A673 (cell line): Measurements from ENCODE around the gene NSD2. TPM values are rescaled to one million over a fixed set of nuclear protein-coding genes. Genes with fewer than 3 reads are reported as not detected.

ENCODE experiments used
- BruUV-seq: library from RNA; stranded (reverse); fragments of 400-500 nt; replicated peaks from 2 replicates; lab custom pipeline; 2021; lab: Mats Ljungman, UMichigan
- CTCF ChIA-PET: fragments of 300-600 bp; sonication (Branson Sonifier 250); formaldehyde crosslinking; loops from one replicate; lab custom pipeline; 2022; ENCODE audit warnings: antibody characterized with exemption; lab: Charles Lee
- POLR2A ChIA-PET: fragments of 300-600 bp; sonication (Branson Sonifier 250); formaldehyde crosslinking; loops from one replicate; lab custom pipeline; 2022; ENCODE audit warnings: antibody characterized with exemption; ENCODE audit not compliant: low non-redundant PET; lab: Charles Lee
- DNase-seq: peaks from one replicate; pipeline ENCODE4 v3.0.0-alpha.2; 2015; ENCODE audit warnings: low spot score
- H3K27ac ChIP-seq: fragments of 200-600 bp; sonication (generic); 2 replicates; pipeline ENCODE4 v1.5.1; 2016; ENCODE audit warnings: mixed run types, low read depth, mild to moderate bottlenecking, mixed read lengths, antibody characterized with exemption, low read length; ENCODE audit not compliant: poor library complexity, severe bottlenecking
- H3K27me3 ChIP-seq: fragments of 200-600 bp; sonication (generic); replicated peaks from 2 replicates; pipeline ENCODE4 v1.6.1; 2017; ENCODE audit warnings: mixed run types, low read depth, mild to moderate bottlenecking, mixed read lengths, antibody characterized with exemption, low read length; ENCODE audit not compliant: insufficient read depth, poor library complexity
- H3K36me3 ChIP-seq: fragments of 200-600 bp; sonication (generic); 2 replicates; pipeline ENCODE4 v1.6.1; 2016; ENCODE audit warnings: mixed run types, mild to moderate bottlenecking, mixed read lengths, antibody characterized with exemption, low read length; ENCODE audit not compliant: insufficient read depth, poor library complexity, severe bottlenecking
- H3K4me1 ChIP-seq: fragments of 200-600 bp; sonication (generic); 2 replicates; pipeline ENCODE4 v1.6.1; 2017; ENCODE audit warnings: mixed run types, mild to moderate bottlenecking, mixed read lengths, antibody characterized with exemption, low read length; ENCODE audit not compliant: insufficient read depth, poor library complexity, severe bottlenecking
- H3K4me3 ChIP-seq: fragments of 200-600 bp; sonication (generic); 2 replicates; pipeline ENCODE4 v1.5.1; 2016; ENCODE audit warnings: low read depth, mixed run types, mild to moderate bottlenecking, mixed read lengths, low read length; ENCODE audit not compliant: poor library complexity, severe bottlenecking
- H3K9me3 ChIP-seq: fragments of 200-600 bp; sonication (generic); 2 replicates; pipeline ENCODE4 v1.6.1; 2016; ENCODE audit warnings: mixed run types, low read depth, mild to moderate bottlenecking, mixed read lengths, antibody characterized with exemption, low read length; ENCODE audit not compliant: poor library complexity, severe bottlenecking
- CTCF ChIP-seq: fragments of 300-800, 200-600 bp; sonication (generic); conservative IDR thresholded peaks from 2 replicates; pipeline ENCODE4 v1.5.1; 2017; ENCODE audit warnings: low read depth, mild to moderate bottlenecking, antibody characterized with exemption, low read length, moderate library complexity, mixed read lengths
- EZH2 ChIP-seq: fragments of 200-600 bp; sonication (generic); IDR thresholded peaks from 2 replicates; pipeline ENCODE4 v1.6.1; 2017; ENCODE audit warnings: borderline replicate concordance, low read depth, mild to moderate bottlenecking, mixed read lengths, antibody characterized with exemption, low read length; ENCODE audit not compliant: poor library complexity, severe bottlenecking
- intact Hi-C: fragments of 100-400 bp; cut with micrococcal nuclease; formaldehyde crosslinking; loops from one replicate; pipeline ENCODE4 v1.10.0; 2022; ENCODE audit not compliant: unreplicated experiment
- total RNA-seq: library from RNA; stranded (reverse); gene quantifications from 2 replicates; pipeline ENCODE4 v1.2.3, GENCODE V29; 2021

Gene NSD2
- total RNA-seq, 1 experiment from 2014 or later: 227 TPM

- Histone ChIP-seq H3K9me3 (no peaks in the 10 kb centered on the region), H3K4me1 (no peaks in the 10 kb centered on the region), H3K36me3 (peaks cover 36% of the 10 kb centered on the region), H3K27ac (no peak overlapping the region), H3K4me3 (no peak overlapping the region), H3K27me3 (no peaks in the 10 kb centered on the region)
- ChIA-PET CTCF (no interaction called here), POLR2A (interaction anchor here (0.7 kb wide), 1 partner anchor 1746 kb away, joined by 3 read pairs; no protein-coding TSS in a partner anchor)
- DNase-seq: no peak
- no TSS peak for BruUV-seq
- TF ChIP-seq CTCF (no peak), EZH2 (no peak)
- intact Hi-C loops: no loop called here
Measured at GRCh38 chr4:1991087-1991486, 119.9 kb downstream of the NSD2 start.

- Histone ChIP-seq H3K27ac (no peak overlapping the region), H3K4me3 (no peak overlapping the region), H3K27me3 (no peaks in the 10 kb centered on the region), H3K36me3 (peaks cover 32% of the 10 kb centered on the region), H3K9me3 (peaks cover under 1% of the 10 kb centered on the region), H3K4me1 (no peaks in the 10 kb centered on the region)
- TF ChIP-seq CTCF (no peak), EZH2 (no peak)
- intact Hi-C loops: no loop called here
- no TSS peak for BruUV-seq
- CTCF ChIA-PET: no interaction called here
- POLR2A ChIA-PET: interaction anchor here (0.7 kb wide), 1 partner anchor 1747 kb away, joined by 3 read pairs; no protein-coding TSS in a partner anchor
- no peak for DNase-seq
Measured at GRCh38 chr4:1991596-1992434, 120.6 kb downstream of the NSD2 start.

- POLR2A ChIA-PET: no interaction called here
- TF ChIP-seq EZH2 (no peak), CTCF (no peak)
- no peak overlapping the region for H3K27ac ChIP-seq
- H3K4me1 ChIP-seq: no peaks in the 10 kb centered on the region
- H3K36me3 ChIP-seq: peaks cover 32% of the 10 kb centered on the region
- CTCF ChIA-PET: no interaction called here
- BruUV-seq: no TSS peak
- no peak for DNase-seq
- intact Hi-C loops: no loop called here
- H3K27me3 ChIP-seq: no peaks in the 10 kb centered on the region
- peaks cover 7% of the 10 kb centered on the region for H3K9me3 ChIP-seq
- no peak overlapping the region for H3K4me3 ChIP-seq
Measured at GRCh38 chr4:1992468-1993168, 121.4 kb downstream of the NSD2 start.
